Progenitor cell of endocrine pancreas (in vitro differentiated cells): ENCODE measurements around the gene ZSCAN25. TPM values are rescaled to one million over a fixed set of nuclear protein-coding genes. Genes with fewer than 3 reads are reported as not detected.

Experiments used
- DNase-seq: peaks from one replicate; pipeline ENCODE4 v3.0.0; 2021; ENCODE audit warnings: low spot score; ENCODE audit not compliant: unreplicated experiment
- H3K27ac Mint-ChIP-seq: 2 replicates; pipeline ENCODE4 v1.8.0; 2021; ENCODE audit warnings: mild to moderate bottlenecking, moderate library complexity, mixed read lengths
- H3K27me3 Mint-ChIP-seq: 2 replicates; pipeline ENCODE4 v1.8.0; 2021; ENCODE audit warnings: mixed read lengths
- H3K36me3 Mint-ChIP-seq: 2 replicates; pipeline ENCODE4 v1.8.0; 2022; ENCODE audit warnings: mixed read lengths; ENCODE audit not compliant: insufficient read depth
- H3K4me1 Mint-ChIP-seq: 2 replicates; pipeline ENCODE4 v1.8.0; 2021; ENCODE audit warnings: low read depth, mixed read lengths
- H3K4me3 Mint-ChIP-seq: 2 replicates; pipeline ENCODE4 v1.8.0; 2021; ENCODE audit warnings: low read depth, mild to moderate bottlenecking, moderate library complexity, mixed read lengths
- H3K9me3 Mint-ChIP-seq: 2 replicates; pipeline ENCODE4 v1.8.0; 2021; ENCODE audit warnings: low read depth, mixed read lengths
- CTCF ChIP-seq: fragments of 200-600 bp; sonication (generic); IDR thresholded peaks from one replicate; pipeline ENCODE4 v1.5.0; 2021; ENCODE audit warnings: antibody characterized with exemption, mild to moderate bottlenecking; ENCODE audit not compliant: unreplicated experiment
- total RNA-seq: library from RNA; stranded (reverse); gene quantifications from 2 replicates; pipeline ENCODE4 v1.2.1, GENCODE V29; 2021

Gene ZSCAN25
- total RNA-seq, 1 donor from 2014 or later, result 27.9 TPM

DNA sequence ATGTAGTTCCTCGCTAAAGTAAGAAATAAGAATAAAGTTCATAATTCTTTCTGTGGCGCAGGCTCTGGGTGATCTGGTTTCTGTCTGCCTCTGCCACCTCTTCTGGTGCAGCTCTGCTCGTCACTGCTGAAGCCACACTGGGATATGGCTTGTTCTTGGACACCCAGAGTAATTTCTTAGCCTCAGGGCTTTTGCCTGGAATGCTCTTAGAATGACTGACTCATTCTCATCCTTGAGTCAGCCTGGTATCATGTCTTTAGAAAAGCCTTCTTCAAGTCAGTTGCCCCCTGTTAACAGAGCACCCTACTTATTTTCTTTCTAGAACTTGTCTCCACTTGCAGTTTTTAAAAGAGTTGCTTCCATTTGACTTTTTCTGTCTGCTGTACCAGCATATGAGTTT lies 2.0 kb downstream of the ZSCAN25 start:
- H3K4me3 Mint-ChIP-seq, result peak overlapping the region; percentile 92
- no peaks in the 10 kb centered on the region for H3K27me3 Mint-ChIP-seq
- no peak overlapping the region for H3K27ac Mint-ChIP-seq
- DNase-seq, result no peak
- no peak for TF ChIP-seq CTCF
- peaks cover 17% of the 10 kb centered on the region for H3K36me3 Mint-ChIP-seq
- H3K9me3 Mint-ChIP-seq, result no peaks in the 10 kb centered on the region
- peaks cover 16% of the 10 kb centered on the region for H3K4me1 Mint-ChIP-seq

DNA sequence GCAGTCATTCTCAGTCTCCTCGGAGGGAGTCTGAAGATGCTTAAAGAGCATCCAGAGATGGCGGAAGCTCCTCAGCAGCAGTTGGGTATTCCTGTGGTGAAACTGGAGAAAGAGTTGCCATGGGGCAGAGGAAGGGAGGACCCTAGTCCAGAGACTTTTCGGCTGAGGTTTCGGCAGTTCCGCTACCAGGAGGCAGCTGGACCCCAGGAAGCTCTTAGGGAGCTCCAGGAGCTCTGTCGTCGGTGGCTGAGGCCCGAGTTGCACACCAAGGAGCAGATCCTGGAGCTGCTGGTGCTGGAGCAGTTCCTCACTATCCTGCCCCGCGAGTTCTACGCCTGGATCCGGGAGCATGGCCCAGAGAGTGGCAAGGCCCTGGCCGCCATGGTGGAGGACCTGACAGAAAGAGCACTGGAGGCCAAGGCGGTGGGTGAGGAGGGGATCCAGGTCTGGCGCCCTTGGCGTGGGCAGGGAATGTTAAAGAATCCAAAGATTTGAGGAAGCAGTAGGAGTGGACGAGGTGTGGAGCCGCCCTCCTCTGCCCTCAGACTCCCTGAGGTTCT lies 2.9 kb downstream of the ZSCAN25 start:
- H3K36me3 Mint-ChIP-seq, result peaks cover 23% of the 10 kb centered on the region
- DNase-seq, result no peak
- H3K9me3 Mint-ChIP-seq, result no peaks in the 10 kb centered on the region
- no peak overlapping the region for H3K4me3 Mint-ChIP-seq
- H3K27me3 Mint-ChIP-seq, result no peaks in the 10 kb centered on the region
- no peak overlapping the region for H3K27ac Mint-ChIP-seq
- peaks cover 16% of the 10 kb centered on the region for H3K4me1 Mint-ChIP-seq
- TF ChIP-seq CTCF, result no peak

DNA sequence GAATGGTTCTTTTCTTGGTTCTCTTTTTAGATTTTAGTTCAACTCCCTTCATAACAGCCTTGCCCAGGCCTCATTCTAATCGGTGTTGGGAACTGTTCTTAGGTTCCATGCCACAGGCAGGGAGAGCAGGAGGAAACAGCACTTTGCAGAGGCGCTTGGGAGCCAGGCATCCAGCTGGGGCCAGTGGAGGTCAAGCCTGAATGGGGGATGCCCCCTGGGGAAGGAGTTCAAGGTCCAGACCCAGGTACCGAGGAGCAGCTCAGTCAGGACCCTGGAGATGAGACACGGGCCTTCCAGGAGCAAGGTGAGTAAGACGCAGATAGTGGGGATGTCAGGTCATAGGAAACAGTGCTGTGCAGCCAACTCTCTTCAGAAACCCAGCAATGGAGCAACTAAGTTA lies 4.5 kb downstream of the ZSCAN25 start:
- peaks cover 35% of the 10 kb centered on the region for H3K36me3 Mint-ChIP-seq
- no peak for DNase-seq
- TF ChIP-seq CTCF, result no peak
- no peak overlapping the region for H3K4me3 Mint-ChIP-seq
- no peaks in the 10 kb centered on the region for H3K9me3 Mint-ChIP-seq
- H3K27me3 Mint-ChIP-seq, result no peaks in the 10 kb centered on the region
- H3K4me1 Mint-ChIP-seq, result peaks cover 16% of the 10 kb centered on the region
- peak overlapping the region; percentile 71 for H3K27ac Mint-ChIP-seq

GRCh38 chr7:99622596-99622995 lies 5.8 kb downstream of the ZSCAN25 start:
- Mint-ChIP-seq H3K36me3 (peaks cover 42% of the 10 kb centered on the region), H3K4me3 (no peak overlapping the region)

DNA sequence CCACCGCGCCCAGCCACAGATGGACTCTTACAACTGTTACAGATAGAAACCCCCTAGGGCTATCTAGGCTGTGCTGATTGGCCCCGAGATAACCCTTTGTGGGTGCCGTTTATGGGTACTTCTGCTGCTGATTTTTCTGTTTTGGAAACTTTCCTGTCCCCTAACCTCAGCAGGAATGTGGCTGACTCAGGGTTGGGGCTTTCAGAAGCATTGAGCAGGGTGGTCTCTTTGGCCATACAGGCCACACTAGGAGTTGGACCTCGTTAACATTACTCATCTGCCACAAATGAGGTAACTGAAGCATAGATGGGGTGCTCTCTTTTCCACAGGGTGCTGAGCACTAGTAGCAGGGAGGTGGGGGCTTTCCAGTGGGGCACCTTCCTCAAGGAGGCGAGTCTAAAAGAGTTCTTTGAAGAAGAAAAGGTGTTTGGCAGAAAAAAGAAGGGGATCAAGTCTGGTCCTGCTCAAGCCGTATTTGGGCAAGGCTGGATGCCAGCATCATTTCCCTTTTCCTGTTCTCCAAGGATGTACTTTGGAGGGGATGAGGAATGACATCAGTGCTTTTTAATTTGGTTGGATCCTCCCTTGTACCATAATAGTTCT lies 6.4 kb downstream of the ZSCAN25 start:
- Mint-ChIP-seq H3K4me3 (no peak overlapping the region), H3K36me3 (peaks cover 43% of the 10 kb centered on the region)

More at GRCh38 chr7:99622596-99622995, 5.8 kb downstream of the ZSCAN25 start:
- no peak for TF ChIP-seq CTCF
- no peak for DNase-seq
- Mint-ChIP-seq H3K9me3 (no peaks in the 10 kb centered on the region), H3K4me1 (peaks cover 10% of the 10 kb centered on the region), H3K27ac (no peak overlapping the region), H3K27me3 (no peaks in the 10 kb centered on the region)

More for the DNA sequence above, 6.4 kb downstream of the ZSCAN25 start:
- no peak for DNase-seq
- no peaks in the 10 kb centered on the region for H3K9me3 Mint-ChIP-seq
- no peak for TF ChIP-seq CTCF
- no peaks in the 10 kb centered on the region for H3K27me3 Mint-ChIP-seq
- H3K27ac Mint-ChIP-seq, result peak overlapping the region; percentile 12
- H3K4me1 Mint-ChIP-seq, result peaks cover 4% of the 10 kb centered on the region
